Astrocyte (in vitro differentiated cells and primary cell): Measurements from ENCODE around the gene PASK.

Experiments
- CTCF ChIP-seq: IDR thresholded peaks from 2 replicates; pipeline ENCODE4 v1.5.1; 2011; ENCODE audit warnings: low read depth, mild to moderate bottlenecking, inconsistent platforms, low read length, moderate library complexity; ENCODE audit not compliant: insufficient read depth
- EZH2 ChIP-seq: IDR thresholded peaks from 2 replicates; pipeline ENCODE4 v1.6.1; 2012; ENCODE audit warnings: mild to moderate bottlenecking, low read length, inconsistent platforms; ENCODE audit not compliant: insufficient read depth

- no peak for TF ChIP-seq CTCF
- no peak for TF ChIP-seq EZH2
Observed at GRCh38 chr2:241142593-241142992, 6.7 kb downstream of the PASK start.
